GM19397 (cell line): ENCODE results near the gene MEAF6.
"Not testable (repeated sequence)": the region's sequence is repeated elsewhere in the genome, so short reads cannot be mapped to it uniquely, and the experiment has no call there.

Experiments used
- ATAC-seq: cut with Tn5 transposase; IDR thresholded peaks from one replicate; pipeline ENCODE4 v1.9.1; 2021; ENCODE audit warnings: mild to moderate bottlenecking, moderate library complexity; ENCODE audit not compliant: unreplicated experiment

The MEAF6 gene

DNA sequence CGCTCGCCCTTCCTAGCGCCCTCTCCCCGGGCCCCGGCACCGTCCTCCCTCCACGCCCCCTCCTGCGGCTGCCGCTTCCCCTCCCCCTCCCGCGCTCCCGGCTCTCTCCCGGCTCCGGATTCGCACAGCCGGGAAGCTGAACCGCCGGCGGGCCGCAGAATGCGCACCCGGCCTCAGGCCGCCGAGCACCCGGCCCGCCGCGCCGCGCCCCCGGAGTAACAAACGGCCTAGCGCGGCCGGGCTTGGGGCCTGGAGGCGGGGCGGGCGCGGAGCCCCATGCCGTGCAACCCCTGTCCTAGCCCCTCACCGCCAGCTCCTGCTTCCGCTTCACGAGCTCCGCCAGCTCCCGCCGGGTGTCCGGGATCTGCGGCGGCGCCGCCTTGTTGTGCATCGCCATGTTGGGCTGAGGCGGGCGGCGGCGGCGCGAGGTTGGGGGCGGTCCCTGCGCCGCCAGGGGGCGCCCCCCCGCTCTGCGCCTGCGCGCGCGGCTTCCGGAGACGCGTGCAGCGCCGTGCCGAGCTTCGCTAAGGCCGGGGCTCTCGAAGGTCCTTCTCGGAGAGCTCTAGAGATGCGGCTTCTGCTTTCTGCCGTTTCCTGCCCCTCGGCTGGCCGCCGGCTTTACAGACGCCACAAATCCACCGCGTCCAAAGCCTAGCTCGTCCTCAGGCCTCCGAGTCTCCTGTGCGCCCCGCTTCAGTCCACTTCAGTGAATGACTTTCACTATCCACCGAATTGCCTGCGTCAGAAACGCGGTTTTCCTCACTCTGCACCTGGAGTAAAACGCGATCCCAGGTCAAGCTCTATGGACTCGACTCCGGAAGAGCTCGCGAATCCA lies at the start of gene MEAF6:
Gene MEAF6 (minus strand): TSS at position 417 of the 835 bp plus-strand sequence. CDS start 20 bp downstream, at position 397.
- ATAC-seq, result peak; percentile 88

DNA sequence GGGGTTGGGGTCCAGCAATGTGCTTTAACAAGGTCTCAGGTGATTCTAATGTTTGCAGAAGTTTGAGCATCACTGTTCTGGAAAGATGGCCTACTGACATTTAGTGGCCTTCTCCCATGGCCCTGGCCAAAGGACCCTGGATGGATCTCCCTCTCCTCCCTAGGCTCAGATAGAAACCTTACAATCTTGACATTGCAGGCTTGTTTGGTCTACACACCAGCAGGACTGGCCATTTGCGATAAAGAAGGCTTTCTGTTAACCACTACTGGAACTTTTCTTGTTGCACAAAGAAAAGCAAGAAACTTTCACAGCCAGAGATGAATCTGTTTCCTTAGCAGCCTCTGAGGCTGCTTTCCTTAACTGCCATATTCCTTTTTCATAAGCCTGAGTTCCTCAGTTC lies 48.4 kb upstream of the MEAF6 start:
- no peak for ATAC-seq

DNA sequence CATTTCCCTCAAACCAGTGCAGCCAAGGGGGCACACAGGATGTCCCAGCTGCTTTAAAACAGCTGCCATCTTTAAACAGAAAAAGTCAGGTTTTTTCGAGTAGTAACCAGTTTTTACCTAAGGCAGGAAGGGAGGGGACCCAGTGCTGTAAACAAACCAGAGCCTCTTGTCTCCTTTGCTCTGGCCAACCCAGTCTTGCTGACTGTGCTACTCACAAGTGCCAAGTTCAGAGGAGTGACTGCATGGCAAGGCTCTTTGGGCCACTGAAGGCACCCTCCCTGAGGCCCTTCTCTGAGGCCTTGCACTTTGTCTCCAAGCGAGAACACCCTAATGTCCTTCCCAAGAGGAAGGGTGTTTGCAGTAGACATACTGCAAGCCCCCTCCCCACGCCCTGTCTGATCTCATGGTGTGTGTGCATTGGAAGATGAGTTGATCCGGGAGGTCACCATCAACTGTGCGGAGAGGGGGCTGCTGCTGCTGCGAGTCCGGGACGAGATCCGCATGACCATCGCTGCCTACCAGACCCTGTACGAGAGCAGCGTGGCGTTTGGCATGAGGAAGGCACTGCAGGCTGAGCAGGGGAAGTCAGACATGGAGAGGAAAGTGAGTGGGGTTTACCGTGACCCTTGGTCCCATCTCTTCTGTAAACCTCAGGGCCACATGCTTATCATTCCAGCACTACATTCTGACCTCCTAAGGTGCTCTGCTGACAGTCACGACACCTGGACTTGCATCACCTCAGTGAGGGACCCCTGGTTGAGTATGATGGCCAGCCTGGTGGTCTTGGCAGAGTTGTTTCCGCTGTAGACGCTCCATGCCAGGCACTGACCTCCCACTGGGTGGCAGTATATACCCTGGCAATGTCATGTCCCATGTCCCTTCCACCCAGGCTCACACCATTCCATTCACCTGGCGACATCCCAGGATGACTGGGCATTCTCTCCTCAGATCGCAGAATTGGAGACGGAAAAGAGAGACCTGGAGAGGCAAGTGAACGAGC lies 46.9 kb upstream of the MEAF6 start:
- no peak for ATAC-seq

DNA sequence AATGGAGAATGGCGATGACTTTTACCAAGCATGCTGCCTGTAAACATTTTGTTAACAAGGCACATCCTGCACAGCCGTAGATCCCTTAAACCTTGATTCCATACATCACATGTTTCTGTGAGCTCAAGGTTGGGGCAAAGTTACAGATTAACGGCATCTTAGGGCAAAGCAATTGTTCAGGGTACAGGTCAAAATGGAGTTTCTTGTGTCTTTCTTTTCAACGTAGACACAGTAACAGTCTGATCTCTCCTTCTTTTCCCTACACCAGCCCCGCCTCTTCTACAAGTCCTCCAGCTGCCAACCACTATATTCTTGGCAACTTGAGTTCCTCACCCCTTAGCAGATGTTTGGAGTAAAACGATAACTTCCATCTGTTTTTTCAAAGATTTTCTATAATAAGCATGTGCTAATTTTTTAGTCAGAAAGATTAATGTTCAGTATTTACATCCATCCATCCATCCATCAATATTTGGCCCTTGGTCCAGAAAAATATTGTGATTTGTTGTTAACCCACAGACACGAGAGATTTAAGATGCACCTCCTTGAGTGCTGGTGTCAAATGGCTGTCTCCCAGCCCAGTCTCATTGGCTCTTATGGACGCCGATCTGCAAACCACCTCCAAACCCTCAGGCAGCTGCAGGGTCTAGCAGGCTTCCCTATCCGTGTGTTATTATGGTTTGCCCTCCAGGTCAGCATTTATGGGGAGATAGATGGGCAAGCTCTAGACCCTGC lies 46.0 kb upstream of the MEAF6 start:
- ATAC-seq, result no peak

DNA sequence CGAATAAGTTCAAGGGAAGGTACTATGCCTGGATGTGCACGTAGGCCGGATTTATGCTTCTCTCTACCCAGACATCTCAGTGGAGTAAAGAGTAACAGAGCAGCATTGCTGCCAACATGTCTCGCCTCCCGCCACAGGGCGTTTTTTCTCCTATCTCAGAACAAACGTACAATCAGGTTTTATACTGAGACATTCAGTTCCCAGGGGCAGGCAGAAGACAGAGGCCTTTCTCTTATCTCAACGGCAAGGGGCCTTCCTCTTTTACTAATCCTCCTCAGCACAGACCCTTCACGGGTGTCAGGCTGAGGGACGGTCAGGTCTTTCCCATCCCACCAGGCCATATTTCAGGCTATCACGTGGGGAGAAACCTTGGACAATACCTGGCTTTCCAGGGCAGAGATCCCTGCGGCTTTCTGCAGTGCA lies 45.4 kb upstream of the MEAF6 start:
- ATAC-seq, result not testable (repeated sequence)

DNA sequence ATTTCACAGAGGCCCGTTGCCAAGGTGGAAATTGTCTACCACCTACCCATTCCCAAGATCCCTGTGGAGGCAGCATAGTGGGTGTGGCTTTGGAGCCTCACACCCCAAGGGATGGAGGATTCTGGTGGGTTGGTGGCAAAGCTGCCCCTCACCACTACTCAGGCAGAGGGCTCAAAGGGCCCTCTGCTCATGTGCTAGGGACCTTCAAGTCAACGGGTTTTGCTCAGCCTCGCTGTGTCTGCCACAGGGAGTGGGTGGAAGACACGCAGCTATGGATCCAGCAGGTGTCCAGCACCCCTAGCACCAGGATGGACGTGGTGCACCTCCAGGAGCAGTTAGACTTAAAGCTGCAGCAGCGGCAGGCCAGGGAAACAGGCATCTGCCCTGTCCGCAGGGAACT lies 44.5 kb upstream of the MEAF6 start:
- no peak for ATAC-seq

DNA sequence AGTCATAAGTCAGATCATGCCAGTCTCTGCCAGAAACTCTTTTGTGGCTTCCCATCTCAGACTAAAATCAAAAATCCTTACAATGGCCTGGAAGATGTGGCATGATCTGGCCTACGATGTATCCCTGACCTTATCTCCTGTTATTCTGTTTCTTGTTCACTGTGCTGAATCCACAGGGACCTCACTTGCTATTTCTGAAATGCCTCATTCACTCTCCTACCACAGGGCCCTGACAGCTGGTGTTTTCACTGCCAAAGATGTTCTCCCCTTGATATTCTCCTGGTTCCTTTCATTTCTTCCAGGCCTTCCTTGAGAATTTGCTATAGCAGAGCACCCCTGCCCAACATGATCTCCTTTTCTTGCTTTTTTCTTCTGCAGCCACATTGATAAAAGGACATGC lies 43.8 kb upstream of the MEAF6 start:
- no peak for ATAC-seq

DNA sequence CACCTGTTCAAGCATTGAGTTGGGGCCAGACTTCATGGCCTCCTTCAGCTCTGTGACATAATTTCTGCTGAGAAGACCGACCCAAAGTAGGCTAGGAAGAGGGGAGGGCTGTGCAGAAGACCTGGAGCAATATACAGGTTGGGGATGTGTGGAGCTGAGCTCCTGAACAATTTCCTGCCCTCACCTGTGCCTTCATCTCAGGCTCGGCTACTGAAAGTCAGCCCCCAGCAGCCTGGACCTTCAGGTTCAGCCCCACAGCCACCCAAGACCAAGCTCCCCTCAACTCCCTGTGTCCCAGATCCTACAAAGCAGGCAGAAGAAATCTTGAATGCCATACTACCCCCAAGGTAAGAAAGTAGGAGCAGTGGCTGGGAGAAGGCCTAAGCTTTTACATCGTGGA lies 42.8 kb upstream of the MEAF6 start:
- ATAC-seq, result no peak

DNA sequence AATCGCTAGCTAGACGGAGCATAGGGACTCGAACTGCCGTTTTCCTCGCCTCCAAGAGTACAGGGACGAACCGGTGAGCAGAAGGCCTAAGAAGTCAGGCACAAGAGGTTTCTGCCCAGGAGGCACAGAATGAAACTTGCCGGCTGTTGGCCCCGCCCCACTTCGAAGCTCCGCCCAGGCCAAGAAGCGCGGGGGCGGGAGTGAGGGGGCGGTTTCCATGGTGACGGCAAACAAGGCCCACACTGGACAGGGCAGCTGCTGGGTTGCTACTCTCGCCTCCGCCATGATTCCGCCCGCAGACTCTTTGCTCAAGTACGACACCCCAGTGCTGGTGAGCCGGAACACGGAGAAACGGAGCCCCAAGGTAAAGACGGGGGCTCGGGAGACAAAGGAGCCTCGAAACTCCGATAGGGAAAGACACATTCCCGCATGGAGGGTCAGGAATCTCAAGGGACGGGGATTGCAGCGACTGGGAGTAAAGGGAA lies 42.2 kb upstream of the MEAF6 start, which contains the start of gene DNALI1:
Gene DNALI1 (plus strand): TSS at position 229 of the 485 bp plus-strand sequence. CDS start 55 bp downstream, at position 284.
- ATAC-seq, result no peak

DNA sequence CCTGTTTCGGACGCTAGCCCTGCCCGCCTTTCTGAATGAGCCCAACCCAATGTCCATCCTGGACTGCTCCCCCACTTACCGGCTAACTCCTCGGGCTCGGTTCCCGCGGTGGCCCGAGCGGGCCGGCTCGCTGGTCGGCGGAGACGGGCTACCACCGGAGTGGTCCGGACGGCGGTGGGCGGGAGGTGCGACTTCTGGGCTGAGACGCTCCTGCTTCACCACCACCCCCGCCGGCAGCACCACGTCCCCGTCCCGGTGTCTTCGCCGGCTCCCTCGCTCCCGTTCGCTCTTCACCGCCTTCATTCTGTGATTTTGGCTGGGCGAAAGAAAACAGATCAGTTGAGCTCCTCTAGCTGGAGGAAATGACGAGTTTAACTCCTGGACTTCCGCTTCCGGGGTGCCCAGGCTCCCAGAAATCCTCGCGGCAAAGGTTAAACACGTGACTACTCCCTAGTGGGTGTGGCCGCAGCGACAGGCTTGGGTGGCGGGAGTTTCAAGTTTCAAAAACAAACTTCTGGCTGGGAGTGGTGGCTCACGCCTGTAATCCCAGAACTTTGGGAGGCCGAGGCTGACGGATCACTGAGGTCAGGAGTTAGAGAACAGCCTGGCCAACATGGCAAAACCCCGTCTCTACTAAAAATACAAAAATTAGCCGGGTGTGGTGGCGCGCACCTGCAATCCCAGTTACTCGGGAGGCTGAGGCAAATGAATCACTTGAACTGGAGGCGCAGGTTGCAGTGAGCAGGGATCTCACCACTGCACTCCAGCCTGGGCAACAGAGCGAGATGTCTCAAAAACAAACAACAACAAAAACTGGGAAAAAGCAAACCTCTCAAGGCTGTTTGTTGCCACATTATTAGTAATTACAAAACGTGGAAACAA lies 39.6 kb upstream of the MEAF6 start, which contains the start of gene SNIP1:
Gene SNIP1 (minus strand): TSS at position 367 of the 882 bp plus-strand sequence. CDS start 64 bp downstream, at position 303.
- ATAC-seq, result peak; percentile 75

DNA sequence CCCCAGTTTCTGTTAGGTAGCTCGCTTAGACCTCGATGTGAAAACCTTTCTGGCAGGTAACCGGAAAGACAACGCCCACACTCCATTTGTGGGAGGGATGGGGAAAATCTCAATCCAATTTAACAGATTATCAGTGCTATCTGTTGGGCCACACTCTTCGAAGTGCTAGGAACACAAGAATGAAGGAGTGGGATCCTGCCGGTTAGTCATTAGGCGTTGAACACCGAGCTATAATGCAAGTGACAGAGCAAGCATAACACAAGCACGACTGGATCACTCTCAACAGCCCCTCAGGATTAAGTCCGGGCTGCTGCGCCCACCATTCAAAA lies 39.0 kb upstream of the MEAF6 start:
- ATAC-seq, result no peak

DNA sequence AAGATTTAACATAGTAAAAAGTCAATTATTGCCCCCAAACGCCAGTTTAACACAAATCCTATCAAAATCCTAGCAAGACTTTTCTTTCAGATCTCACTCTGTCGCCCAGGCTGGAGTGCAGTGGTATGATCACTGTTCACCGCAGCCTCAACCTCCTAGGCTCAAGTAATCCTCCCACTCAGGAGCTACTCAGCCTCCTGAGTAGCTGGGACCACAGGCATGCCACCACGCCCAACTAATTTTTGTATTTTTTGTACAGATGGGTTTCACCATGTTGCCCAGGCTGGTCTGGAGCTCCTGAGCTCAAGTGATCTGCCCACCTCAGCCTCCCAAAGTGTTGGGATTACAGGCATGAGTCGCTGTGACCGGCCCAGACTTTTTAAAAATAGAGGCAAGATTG lies 34.8 kb upstream of the MEAF6 start:
- ATAC-seq, result no peak

DNA sequence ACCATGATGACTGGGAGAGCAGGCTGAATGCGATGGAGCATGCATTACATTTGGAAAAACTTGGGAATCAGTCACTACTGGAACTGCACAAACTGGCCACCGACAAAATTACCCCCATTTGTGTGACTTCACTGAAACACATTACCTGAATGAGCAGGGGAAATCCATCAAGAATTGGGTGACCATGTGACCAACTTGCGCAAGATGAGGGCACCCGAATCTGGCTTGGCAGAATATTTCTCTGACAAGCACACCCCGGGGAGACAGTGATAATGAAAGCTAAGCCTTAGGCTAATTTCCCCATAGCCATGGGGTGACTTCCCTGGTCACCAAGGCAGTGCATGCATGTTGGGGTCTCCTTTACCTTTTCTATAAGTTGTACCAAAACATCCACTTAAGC lies 30.5 kb upstream of the MEAF6 start:
- ATAC-seq, result no peak

DNA sequence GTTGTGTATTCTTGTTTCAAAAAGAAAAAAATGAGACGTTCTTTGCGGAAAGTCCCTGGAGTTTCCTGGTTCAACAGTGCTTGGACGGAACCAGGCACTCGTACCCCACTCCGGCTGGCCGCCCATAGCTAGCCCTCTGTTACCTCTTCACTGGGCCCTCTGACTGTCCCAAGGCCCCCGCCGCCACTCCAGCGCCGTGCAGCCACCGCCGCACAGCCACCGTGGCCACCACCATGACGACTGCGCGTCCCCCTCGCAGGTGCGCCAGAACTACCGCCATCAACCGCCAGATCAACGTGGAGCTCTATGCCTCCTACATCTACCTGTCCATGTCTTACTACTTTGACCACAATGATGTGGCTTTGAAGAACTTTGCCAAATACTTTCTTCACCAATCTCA lies 30.0 kb upstream of the MEAF6 start:
- no peak for ATAC-seq

DNA sequence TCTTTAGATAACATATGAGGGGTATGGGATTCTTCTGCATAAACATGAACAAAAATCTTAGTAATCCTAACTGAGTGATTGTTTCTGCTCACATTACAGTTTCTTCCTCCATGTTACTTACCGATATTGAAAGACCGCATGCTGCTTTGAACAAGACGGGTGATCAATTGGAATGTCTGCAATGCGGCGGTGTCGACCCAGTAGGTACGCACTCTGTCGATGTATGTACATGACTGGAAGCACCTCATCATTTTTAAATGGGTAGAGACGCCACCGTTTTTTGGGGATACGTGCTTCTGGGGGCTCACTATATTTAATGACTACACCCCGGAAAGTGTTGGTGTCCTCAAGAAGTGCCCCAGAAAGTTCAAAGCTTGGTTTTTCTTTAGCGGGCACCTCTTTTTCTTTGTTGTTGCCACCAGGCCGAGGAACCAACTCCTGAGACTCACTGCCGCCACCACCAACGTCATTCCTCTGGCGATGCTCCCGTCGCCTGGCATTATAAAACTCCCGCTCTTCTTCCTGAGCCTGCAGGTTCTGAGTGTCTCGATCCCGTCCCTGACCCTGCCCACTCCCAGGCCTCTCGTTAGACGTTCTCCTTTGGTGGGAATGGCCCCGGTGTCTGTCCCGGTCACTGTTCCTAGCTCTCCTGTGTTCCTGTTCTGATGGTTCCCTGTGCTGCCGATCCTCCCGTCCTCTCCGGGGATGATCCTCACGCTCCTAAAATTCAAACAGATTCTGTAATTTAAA lies 25.6 kb upstream of the MEAF6 start:
- ATAC-seq, result no peak

DNA sequence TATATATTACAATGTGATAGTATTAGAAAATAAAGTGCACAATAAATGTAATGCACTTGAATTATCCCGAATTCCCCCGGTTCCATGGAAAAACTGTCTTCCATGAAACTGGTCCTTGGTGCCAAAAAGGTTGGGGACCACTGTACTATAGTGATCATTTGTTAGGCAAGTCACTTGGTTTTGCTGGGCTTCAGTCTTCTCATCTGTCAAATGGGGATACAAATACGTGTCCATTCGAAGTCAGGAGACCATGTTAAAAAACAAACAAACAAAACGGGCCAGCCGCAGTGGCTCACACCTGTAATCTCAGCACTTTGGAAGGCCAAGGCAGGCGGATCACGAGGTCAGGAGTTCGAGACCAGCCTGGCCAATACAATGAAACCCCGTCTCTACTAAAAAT lies 24.6 kb upstream of the MEAF6 start:
- ATAC-seq, result not testable (repeated sequence)

DNA sequence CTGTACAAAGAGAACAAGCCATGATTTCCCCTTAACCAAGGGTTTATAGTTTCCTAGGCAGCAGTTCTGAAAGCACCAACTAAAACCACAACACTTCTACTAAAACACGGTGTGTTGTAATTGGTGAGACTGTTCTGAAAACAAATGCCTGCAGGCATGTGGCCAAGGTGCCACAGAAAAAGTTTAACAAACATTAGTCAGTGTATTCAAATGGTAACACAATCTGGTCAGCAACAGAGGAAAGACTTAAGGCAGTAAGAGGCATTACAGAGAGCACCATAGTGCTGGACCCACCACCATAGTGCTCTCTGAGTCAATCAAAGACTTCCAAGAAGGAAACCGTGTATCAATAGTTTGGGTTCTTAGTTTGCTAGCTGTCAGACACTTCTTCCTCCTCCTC lies 22.8 kb upstream of the MEAF6 start:
- ATAC-seq, result no peak

DNA sequence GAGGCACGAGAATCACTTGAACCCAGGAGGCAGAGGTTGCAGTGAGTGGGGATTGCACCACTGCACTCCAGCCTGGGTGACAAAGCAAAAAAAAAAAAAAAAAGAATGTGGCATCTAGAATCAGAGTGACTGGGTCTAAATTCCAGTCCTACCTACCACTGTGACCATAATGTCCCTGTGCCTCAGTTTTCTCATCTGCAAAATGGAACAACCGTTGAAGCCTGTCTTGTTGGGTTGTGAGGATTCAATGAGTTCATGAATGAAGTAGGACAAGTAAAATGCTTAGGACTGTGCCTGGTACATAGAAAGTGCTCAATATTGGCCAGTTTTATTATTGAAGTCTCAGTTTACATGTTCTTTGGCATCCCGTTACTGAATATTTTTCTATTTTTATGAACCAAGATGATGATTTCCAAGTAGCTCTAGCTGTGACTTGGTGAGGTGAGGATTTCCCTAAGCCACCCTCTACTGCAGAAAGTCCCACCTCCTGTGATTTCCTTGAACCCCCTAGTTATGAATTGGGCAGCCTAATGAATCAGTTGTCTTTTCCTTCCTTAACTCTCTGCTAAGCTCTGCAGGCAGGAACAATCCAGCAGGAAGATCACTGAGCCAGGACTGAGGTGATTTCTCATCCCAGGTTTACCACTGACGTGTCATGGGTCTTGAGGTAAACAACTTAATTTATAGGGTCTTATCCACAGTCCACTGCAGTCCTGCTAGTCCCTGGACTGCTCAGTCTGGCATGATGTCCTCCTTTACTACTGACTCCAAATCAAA lies 18.9 kb upstream of the MEAF6 start:
- ATAC-seq, result no peak
